ENCODE data around the gene THAP10. TPM values are rescaled to one million over a fixed set of nuclear protein-coding genes. Genes with fewer than 3 reads are reported as not detected.

THAP10 gene
- total and polyA plus RNA-seq, 4 donors, result 1.2 to 3.1 (median 2.2) TPM

DNA sequence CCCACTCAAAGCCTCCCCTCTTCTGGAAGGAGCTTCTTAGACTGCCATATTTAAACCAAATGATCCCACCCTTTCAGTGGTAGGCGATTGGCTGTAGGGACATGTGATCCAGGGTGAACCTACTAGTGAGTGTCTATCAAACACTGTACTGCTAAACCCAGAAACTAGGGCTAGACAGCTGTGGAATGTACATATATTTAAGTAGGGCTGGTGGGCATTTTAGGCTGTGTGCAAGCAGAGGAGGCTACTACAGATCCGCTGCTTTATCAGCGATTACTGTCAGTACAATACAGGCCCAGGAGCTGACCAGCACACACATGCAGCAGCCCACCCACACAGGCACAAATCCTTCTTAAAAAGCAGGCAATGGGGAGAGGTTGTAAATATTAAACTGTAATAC lies 22.9 kb downstream of the THAP10 start:
- Histone ChIP-seq H3K4me3 (no peak overlapping the region), H3K9ac (ENCODE audit: insufficient read depth in 1 of 2, low read length in 2 of 2) (peak overlapping the region in 1 of 2 donors; percentile 42), H3K27me3 (ENCODE audit: control insufficient read depth in 3 of 3, insufficient read depth in 3 of 3, low read length in 2 of 3) (no peaks in the 10 kb centered on the region), H3K36me3 (ENCODE audit: control insufficient read depth in 4 of 4, insufficient read depth in 4 of 4, low read length in 4 of 4) (no peaks in the 10 kb centered on the region), H3K9me3 (ENCODE audit: control insufficient read depth in 4 of 4, insufficient read depth in 3 of 4, low read length in 3 of 4) (no peaks in the 10 kb centered on the region), H3K4me1 (ENCODE audit: control insufficient read depth in 5 of 5, insufficient read depth in 5 of 5, low read length in 5 of 5) (peaks cover 2 to 35% (median 14%) of the 10 kb centered on the region in 5 donors), H3K27ac (ENCODE audit: low read depth in 1 of 2, low read length in 1 of 2) (no peak overlapping the region)
- DNase-seq (peak in 2 of 3 donors; percentile 15 to 39), ATAC-seq (ENCODE audit: insufficient read depth, low FRiP score) (no peak)
- TF ChIP-seq CTCF (IDR thresholded peaks at IDR 0.05; ENCODE audit: control extremely low read depth, extremely low read depth), result no peak
- WGBS, 2 donors, result 90% methylated on average over 3 of the region's 3 CpGs

DNA sequence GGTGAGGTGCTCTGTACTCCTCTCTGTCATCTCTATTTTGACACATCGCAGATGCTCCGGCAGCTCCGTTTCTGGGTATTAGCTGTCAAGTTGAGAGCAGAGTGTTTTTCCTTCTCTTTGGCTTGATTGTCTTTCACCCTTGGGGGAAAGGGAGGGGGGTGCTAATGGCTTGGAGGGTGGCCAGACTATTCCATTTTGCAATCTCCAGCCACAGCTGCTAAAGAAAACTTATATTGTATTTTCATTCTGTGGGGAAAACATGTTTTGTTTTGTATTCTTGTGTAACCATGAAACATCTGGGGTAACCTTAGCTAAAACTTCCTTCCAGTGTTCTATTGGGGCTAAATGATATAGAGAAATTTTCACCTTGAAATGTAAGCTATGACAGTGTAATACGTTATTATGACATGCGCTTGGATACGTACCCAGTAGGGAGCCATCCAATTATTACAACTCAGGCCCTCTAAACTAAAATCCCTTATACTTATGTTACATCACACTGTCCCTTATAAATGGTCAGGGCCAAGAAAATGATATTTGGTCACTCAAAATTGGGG lies 24.2 kb downstream of the THAP10 start:
- 44 to 54% methylated on average over 6 of the region's 6 CpGs for WGBS, 2 donors

GRCh38 chr15:70866982-70867641 lies 25.1 kb downstream of the THAP10 start:
- Histone ChIP-seq H3K27me3 (ENCODE audit: control insufficient read depth in 3 of 3, insufficient read depth in 3 of 3, low read length in 2 of 3) (no peaks in the 10 kb centered on the region), H3K4me3 (no peak overlapping the region), H3K9me3 (ENCODE audit: control insufficient read depth in 4 of 4, insufficient read depth in 3 of 4, low read length in 3 of 4) (no peaks in the 10 kb centered on the region), H3K27ac (ENCODE audit: low read depth in 1 of 2, low read length in 1 of 2) (peak overlapping the region in 1 of 2 donors; percentile 18), H3K4me1 (ENCODE audit: control insufficient read depth in 5 of 5, insufficient read depth in 5 of 5, low read length in 5 of 5) (peaks cover 2 to 35% (median 14%) of the 10 kb centered on the region in 5 donors), H3K9ac (ENCODE audit: insufficient read depth in 1 of 2, low read length in 2 of 2) (no peak overlapping the region), H3K36me3 (ENCODE audit: control insufficient read depth in 4 of 4, insufficient read depth in 4 of 4, low read length in 4 of 4) (no peaks in the 10 kb centered on the region)
- ATAC-seq (ENCODE audit: insufficient read depth, low FRiP score) (no peak), DNase-seq (no peak)
- WGBS, 2 donors, result 87 to 91% methylated on average over 5 of the region's 5 CpGs
- no peak for TF ChIP-seq CTCF (IDR thresholded peaks at IDR 0.05; ENCODE audit: control extremely low read depth, extremely low read depth)

More for the DNA sequence above, 24.2 kb downstream of the THAP10 start:
- TF ChIP-seq CTCF (IDR thresholded peaks at IDR 0.05; ENCODE audit: control extremely low read depth, extremely low read depth), result no peak
- H3K36me3 ChIP-seq (ENCODE audit: control insufficient read depth in 4 of 4, insufficient read depth in 4 of 4, low read length in 4 of 4), result no peaks in the 10 kb centered on the region
- peaks cover 2 to 35% (median 14%) of the 10 kb centered on the region in 5 donors for H3K4me1 ChIP-seq (ENCODE audit: control insufficient read depth in 5 of 5, insufficient read depth in 5 of 5, low read length in 5 of 5)
- H3K4me3 ChIP-seq, result no peak overlapping the region
- no peak overlapping the region for H3K27ac ChIP-seq (ENCODE audit: low read depth in 1 of 2, low read length in 1 of 2)
- peak overlapping the region in 1 of 2 donors; percentile 30 for H3K9ac ChIP-seq (ENCODE audit: insufficient read depth in 1 of 2, low read length in 2 of 2)
- DNase-seq, result peak; percentile 82 to 93 (median 93)
- no peaks in the 10 kb centered on the region for H3K9me3 ChIP-seq (ENCODE audit: control insufficient read depth in 4 of 4, insufficient read depth in 3 of 4, low read length in 3 of 4)
- H3K27me3 ChIP-seq (ENCODE audit: control insufficient read depth in 3 of 3, insufficient read depth in 3 of 3, low read length in 2 of 3), result no peaks in the 10 kb centered on the region
- ATAC-seq (ENCODE audit: insufficient read depth, low FRiP score), result no peak
